Erythroblast (primary cell): ENCODE measurements around the gene ZFPM1.
A peak's percentile ranks its signal among the peaks of the same experiment; 100 is the strongest.

ENCODE experiments used
- DNase-seq, 2 experiments: peaks; one replicate each; lab custom pipeline; 2025; lab: John Stamatoyannopoulos, UW
- GATA1 ChIP-seq: IDR thresholded peaks from 2 replicates; pipeline ENCODE4 v1.6.1; 2011; ENCODE audit warnings: low read depth, mild to moderate bottlenecking, control low read depth, low read length, moderate library complexity
- POLR2A ChIP-seq: IDR thresholded peaks from 2 replicates; pipeline ENCODE4 v1.6.1; 2011; ENCODE audit warnings: mild to moderate bottlenecking, low read length

ZFPM1 gene

DNA sequence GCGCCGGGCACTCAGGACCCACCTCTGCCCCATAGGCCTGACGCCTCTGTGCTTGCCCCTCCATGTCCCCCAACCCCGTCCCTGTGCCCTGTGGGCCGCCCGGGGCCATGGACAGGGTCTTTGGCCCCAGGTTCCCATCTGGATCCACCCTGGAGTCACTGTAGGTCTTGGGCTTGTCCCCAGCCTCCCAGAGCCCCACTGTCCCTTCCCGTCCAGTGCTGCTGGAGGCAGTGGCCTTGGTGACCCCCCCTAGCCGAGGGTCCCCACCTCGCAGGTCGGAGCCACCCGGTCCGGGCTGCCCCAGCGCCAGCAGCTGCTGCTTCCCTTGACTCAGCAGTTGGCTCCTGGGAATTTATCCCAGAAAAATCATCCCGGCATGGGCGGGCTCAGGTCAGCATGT is 49.3 kb downstream of the ZFPM1 start:
- TF ChIP-seq GATA1 (no peak), POLR2A (no peak)
- DNase-seq = no peak

DNA sequence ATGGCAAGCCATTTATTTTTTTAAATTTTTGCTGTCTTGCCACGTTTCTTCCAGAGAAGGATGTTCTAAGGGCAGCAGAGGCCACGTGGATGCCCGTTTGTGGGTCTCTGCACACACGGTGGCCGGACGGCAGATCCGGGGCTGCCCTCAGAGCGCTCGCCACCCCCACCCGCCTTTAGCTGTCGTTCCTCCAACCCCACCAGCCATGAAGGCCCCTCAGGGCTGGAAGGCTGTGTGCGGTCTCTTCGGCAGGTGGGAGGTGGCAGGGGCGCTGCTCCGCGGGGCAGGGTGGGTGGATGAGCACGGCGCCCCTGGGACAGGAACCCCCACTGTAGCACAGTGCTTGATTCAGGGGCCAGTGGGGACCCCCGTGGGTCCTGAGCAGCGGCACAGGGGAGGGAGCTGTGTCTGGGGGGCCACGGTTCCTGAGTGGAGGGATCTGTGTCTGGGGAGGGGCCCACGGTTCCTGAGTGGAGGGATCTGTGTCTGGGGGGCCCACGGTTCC is 49.7 kb downstream of the ZFPM1 start:
- DNase-seq = no peak
- TF ChIP-seq POLR2A (no peak), GATA1 (no peak)

GRCh38 chr16:88503374-88503770 is 50.3 kb downstream of the ZFPM1 start:
- no peak for DNase-seq
- TF ChIP-seq GATA1 (no peak), POLR2A (no peak)

DNA sequence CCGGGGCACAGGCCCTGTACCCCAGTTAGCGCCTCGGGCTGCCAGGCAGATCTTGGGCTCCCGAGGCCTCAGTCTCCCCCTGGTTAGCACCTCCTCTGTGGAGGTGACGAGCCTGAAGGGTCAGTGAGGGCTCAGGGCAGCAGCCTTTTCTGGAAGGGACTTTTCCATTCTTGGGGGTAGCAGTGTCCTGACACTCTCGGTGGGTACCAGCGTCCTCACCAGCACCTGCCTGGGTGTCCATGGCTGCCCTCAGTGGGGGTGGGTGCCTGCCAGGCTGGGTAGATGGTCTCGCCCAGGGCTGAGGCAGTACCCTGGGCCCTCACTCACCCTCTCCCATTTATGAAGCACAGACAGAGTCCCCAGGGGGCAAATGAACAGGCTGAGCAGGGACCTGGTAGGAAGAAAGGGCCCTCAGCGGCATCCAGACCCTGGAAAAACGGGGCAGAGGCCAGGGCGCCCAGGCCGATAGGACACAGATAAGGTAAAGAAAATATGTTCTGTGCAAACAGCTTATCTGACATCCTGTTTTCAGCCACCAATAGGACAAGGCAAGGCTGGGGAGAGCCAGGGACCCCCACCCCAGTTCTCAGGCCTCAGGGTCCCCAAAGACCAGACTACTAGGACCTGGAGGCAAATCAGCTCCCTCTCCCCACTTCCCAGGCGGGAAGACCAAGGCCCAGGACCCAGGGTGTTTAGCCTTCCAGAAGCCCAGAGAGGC is 50.9 kb downstream of the ZFPM1 start:
- TF ChIP-seq POLR2A (no peak), GATA1 (no peak)
- no peak for DNase-seq

GRCh38 chr16:88504489-88505404 is 51.7 kb downstream of the ZFPM1 start:
- TF ChIP-seq GATA1 (no peak), POLR2A (no peak)
- DNase-seq = no peak

- DNase-seq = peak; percentile 58 to 73
- no peak for TF ChIP-seq GATA1
- TF ChIP-seq POLR2A = no peak
Measured at GRCh38 chr16:88505405-88506082, 52.5 kb downstream of the ZFPM1 start.

DNA sequence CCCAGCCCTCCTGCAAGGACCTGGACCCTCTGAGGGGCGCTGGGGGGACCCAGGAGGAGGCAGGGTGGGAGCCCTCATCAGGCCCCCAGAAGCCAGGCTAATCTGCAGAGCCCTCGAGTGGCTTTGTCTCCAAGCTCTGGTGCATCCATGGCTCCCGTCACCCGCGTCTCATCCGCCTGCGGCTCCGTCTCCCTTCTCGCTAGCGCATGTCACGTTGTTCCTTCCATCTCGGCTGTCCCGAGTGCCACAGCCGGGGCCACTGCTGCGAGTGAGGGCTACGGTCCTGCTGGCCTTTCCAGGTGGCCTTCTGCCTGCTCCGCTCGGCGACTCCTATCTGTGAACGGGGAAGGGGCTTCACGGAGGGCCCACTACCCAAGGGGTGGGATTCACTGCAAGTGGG is 53.6 kb downstream of the ZFPM1 start:
- no peak for TF ChIP-seq POLR2A
- no peak for TF ChIP-seq GATA1
- no peak for DNase-seq

DNA sequence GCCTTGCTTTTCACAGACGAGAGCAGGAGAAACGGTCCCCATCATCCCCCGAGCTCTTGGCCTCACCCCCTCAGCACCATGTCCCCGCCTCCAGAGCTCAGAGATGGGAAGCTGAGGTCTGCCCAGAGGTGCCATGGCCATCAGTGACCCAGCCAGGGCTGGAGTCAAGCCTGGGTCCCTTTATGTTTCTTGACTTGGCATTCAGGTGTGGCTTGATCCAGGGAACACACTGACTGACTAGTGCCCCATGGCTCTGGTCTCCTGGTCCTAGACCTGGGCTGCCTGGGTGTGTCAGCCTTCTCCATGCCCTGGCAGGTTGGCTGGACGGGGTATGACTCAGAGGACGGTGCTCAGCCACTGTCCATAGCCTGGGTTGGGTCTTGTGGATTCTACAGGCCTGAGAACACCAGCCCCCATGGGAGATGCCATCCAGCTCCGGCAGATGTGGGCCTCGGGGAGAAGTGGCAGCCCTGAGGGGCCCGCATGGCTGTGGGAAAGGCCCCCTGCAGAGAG is 54.2 kb downstream of the ZFPM1 start:
- no peak for DNase-seq
- TF ChIP-seq GATA1 = no peak
- TF ChIP-seq POLR2A = no peak

DNA sequence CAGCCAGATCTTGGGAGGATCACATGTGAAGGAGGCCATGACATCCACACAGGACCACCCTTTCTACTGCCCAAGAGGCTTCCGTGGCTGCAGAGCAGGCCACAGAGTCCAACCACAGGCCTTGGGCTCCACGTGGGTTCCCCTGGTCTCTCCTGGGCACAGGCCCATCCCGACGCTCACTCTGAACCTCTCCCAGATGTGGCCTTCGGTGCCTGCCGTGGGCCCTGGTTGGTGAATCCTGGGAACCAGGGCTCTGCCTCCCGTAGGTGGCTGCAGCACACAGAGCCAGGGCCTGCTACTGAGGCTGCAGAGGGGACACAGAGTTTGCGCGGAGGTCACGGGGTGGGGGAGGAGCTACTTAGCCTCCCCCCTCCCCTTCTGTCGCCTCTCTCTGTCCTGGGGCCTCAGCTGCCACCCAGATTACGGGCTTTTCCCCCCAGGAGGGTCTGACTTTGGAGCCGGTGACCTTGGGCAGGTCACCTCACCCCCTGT is 55.3 kb downstream of the ZFPM1 start:
- DNase-seq = no peak
- TF ChIP-seq GATA1 (no peak), POLR2A (no peak)

DNA sequence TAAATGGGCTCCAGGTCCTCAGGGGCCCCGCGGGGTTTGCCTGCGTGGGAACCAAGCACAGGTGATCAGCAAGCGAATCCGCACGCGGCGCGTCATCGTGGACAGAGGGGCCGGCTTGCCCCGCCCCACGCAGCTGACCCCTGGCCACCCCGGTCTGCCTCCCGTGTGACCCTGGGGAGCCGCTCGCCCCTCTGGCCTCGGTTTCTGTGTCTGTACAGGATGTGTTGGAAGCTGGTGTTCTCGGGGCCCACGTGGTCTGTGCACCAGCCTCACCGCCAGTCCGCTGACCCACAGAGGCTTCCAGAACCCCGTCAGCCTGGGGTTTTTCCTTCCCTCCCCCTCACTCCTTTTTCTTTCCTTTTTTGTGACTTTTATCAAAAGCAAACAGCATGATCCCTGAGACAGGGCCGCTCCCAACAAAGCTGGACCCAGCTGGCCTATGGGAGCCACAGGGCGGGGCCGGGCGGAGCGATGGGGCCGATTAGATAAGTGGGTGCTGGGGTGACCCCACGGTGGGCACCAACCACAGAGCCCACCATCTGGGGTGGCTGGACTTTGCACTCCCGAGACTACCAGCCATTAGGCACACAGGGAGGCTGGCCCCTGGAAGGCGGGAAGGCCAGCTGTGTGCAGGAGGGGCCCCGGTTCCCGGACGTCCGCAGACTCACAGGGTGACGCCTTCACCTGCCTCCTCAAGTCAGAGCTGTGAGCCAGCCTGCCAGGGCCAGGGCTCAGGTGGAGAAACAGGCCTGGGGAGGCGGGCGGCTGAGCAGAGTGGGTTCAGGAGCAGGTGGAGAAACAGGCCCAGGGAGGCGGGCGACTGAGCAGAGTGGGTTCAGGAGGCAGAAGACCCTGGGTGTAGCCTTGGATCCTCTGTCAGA is 56.0 kb downstream of the ZFPM1 start:
- no peak for TF ChIP-seq GATA1

DNA sequence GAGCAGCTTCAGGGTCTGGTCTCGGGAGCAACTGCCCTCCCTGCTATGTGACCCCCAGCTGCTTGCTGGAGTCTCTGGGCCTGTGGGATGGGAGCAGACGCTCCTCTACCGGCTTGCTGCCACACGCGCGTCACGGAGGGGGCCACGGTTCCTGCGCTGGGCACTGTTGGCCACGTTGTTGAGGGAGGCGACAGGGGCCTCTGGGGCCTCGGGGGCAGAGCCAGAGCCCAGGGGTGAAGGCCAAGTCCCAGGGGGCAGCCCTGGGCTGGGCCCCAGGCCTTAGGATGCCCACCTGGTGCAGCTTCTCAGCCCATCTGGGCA is 56.6 kb downstream of the ZFPM1 start:
- TF ChIP-seq POLR2A (no peak), GATA1 (no peak)
- no peak for DNase-seq

More for the DNA sequence above, 56.0 kb downstream of the ZFPM1 start:
- peak; percentile 53 to 67 for DNase-seq
